ENCODE measurements around the gene CCDC12.

CCDC12 gene

DNA sequence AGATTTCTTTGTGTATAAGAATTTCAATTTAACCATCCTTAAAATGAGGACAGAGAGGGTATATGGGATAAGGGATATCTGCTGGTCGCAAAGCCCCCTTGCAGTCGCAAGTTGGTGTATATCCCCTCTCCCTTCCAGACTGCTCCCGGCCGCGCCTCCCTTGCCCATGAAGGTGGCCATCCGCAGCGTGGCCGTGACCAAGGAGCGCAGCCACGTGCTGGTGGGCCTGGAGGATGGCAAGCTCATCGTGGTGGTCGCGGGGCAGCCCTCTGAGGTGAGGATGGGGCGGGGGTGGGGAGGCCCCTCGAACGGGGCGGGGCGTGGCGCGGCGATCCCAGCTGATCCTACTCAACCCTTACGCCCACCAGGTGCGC, 32.3 kb upstream of the CCDC12 start:
- DNase-seq (ENCODE audit: low read depth), result no peak
- peak overlapping the region; percentile 54 for H3K4me3 ChIP-seq (ENCODE audit: low read depth, low read length)

GRCh38 chr3:47008234-47008796, 31.8 kb upstream of the CCDC12 start:
- no peak for DNase-seq (ENCODE audit: low read depth)
- H3K4me3 ChIP-seq (ENCODE audit: low read depth, low read length), result no peak overlapping the region

GRCh38 chr3:47007482-47008233, 31.1 kb upstream of the CCDC12 start:
- H3K4me3 ChIP-seq (ENCODE audit: low read depth, low read length), result no peak overlapping the region
- DNase-seq (ENCODE audit: low read depth), result no peak

DNA sequence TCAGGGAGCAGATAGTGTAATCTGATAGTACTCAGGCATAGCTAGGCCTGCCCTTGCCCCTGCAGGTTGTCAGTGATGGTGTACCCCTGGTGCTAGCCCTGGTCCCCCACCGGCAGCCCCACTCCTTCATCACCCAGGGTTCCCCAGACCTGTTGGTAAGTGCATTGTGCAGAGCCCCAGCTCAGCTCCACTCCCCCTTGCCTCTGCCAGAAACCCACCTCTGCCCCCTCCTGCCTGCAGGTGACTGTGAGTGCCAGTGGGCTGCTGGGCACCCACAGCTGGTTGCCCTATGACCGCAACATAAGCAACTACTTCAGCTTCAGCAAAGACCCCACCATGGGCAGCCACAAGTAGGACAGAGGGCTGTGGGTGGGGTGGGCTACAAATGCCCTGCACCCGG, 30.5 kb upstream of the CCDC12 start:
- DNase-seq (ENCODE audit: low read depth), result no peak
- no peak overlapping the region for H3K4me3 ChIP-seq (ENCODE audit: low read depth, low read length)

DNA sequence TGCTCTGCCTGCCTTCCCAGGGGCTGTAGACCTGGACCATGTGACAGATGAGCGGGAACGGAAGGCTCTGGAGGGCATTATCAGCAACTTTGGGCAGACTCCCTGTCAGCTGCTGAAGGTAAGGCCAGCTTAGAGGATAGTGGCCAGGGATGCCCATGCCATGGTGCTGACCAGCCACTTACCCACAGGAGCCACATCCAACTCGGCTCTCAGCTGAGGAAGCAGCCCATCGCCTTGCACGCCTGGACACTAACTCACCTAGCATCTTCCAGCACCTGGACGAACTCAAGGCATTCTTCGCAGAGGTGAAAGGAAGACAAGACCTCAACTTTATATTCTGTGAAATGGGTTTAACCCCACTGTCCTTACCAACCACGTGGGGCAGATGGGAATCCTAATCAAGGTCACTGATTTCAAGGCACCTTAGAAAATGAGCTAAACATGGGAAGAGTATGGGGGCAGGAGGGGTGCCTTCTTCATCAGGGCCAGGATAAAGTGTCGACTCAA, 29.7 kb upstream of the CCDC12 start:
- DNase-seq (ENCODE audit: low read depth), result no peak
- no peak overlapping the region for H3K4me3 ChIP-seq (ENCODE audit: low read depth, low read length)

GRCh38 chr3:47005212-47006144, 28.9 kb upstream of the CCDC12 start:
- DNase-seq (ENCODE audit: low read depth), result no peak
- no peak overlapping the region for H3K4me3 ChIP-seq (ENCODE audit: low read depth, low read length)

DNA sequence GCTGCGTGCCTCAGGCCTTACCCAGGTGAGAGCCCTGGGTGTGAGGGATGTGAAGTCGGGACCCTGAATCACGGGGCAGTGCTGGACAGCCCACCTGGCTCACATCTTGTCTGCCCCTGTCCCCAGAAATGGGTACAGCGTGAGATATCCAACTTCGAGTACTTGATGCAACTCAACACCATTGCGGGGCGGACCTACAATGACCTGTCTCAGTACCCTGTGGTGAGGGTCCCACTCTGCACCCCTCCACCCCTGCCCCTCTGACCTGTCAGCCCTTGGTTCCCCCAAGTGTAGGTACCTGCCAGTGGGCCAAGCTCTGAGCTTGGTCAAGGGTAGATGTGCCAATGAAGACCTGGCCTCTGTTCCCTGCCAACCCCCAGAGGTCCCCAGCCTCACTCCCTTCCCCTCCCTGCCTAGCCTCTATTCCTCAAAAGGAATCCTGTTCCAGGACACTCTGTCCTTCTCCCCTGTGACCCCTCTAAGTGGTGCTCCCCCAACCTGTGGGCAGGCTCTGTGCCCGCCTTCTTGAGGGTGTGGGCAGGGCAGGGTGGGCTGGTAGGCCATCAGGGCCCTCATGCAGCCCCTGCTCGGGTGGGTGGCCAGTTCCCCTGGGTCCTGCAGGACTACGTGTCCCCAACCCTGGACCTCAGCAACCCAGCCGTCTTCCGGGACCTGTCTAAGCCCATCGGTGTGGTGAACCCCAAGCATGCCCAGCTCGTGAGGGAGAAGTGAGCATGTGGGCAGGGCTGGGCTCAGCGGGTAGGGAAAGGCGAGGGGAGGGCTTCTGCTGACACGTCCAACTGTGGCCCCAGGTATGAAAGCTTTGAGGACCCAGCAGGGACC, 28.0 kb upstream of the CCDC12 start:
- no peak for DNase-seq (ENCODE audit: low read depth)
- H3K4me3 ChIP-seq (ENCODE audit: low read depth, low read length), result no peak overlapping the region

- DNase-seq (ENCODE audit: low read depth), result no peak
- no peak overlapping the region for H3K4me3 ChIP-seq (ENCODE audit: low read depth, low read length)
These were observed 27.2 kb upstream of the CCDC12 start for GRCh38 chr3:47003461-47004368.

DNA sequence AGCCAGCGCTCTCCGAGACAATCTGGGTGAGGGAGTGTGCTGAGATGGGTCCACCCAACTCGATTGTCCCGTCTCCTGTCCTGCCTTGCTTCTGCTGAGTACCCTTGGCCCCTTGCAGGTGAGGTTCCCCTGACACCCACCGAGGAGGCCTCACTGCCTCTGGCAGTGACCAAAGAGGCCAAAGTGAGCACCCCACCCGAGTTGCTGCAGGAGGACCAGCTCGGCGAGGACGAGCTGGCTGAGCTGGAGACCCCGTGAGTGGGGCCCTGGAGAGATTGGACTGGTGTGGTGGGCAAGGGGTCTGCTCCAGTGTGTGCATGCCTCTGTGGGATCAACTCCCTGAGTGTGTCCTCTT, 26.5 kb upstream of the CCDC12 start:
- H3K4me3 ChIP-seq (ENCODE audit: low read depth, low read length), result no peak overlapping the region
- no peak for DNase-seq (ENCODE audit: low read depth)

DNA sequence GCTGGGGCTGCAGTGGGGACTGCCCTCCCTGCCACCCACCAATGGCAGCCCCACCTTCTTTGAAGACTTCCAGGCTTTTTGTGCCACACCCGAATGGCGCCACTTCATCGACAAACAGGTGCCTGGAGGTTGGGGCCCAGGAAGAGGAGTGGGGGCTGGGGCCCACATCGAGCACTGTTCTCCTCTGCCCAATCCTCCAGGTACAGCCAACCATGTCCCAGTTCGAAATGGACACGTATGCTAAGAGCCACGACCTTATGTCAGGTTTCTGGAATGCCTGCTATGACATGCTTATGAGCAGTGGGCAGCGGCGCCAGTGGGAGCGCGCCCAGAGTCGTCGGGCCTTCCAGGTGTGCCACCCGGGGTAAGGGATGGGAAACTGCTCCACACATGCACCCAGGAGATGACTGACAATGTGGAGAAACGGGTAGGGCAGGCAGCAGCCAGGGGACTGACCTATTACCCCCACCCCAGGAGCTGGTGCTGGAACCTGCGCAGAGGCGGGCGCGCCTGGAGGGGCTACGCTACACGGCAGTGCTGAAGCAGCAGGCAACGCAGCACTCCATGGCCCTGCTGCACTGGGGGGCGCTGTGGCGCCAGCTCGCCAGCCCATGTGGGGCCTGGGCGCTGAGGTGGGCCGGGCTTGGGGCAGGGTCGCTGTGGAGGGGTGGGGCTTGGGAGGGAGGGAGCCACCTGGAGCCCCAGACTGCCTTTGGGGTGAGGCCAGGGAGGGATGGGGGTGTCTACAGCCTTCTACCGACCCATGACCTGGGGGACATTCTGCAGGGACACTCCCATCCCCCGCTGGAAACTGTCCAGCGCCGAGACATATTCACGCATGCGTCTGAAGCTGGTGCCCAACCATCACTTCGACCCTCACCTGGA, 25.9 kb upstream of the CCDC12 start:
- H3K4me3 ChIP-seq (ENCODE audit: low read depth, low read length), result no peak overlapping the region
- no peak for DNase-seq (ENCODE audit: low read depth)

- no peak overlapping the region for H3K4me3 ChIP-seq (ENCODE audit: low read depth, low read length)
- DNase-seq (ENCODE audit: low read depth), result no peak
These were observed 25.2 kb upstream of the CCDC12 start for GRCh38 chr3:47001731-47002170.

DNA sequence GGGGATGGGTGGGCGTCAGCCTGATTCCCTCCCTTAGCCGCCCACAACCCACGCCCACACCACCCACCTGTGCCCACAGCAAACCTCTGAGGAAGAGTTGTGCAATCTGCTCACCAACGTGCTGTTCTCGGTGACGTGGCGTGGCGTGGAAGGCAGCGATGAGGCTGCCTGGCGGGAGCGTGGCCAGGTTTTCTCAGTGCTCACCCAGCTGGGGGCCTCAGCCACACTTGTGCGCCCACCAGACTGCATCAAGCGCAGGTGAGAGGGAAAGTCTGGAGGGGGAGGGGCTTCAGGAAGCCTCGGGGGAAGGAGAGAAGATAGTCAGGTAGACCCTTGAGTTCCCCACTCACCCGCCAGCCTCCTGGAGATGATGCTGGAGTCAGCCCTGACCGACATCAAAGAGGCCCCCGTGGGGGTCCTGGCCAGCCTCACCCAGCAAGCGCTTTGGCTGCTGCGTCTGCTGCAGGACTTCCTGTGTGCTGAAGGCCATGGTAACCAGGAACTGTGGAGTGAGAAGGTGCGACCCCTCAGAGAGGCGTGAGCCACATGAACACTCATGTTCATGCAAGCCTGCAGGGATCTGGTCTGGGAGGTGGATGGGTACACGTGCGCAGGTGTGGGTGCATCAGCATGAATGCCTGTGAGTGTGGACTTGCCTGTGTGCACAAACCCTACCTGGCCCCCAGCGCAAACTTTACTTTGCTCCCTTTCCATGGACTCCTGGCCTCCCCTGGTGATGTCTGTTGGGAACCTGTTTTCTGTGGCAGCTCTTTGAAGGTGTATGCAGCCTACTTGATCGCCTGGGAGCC, 24.6 kb upstream of the CCDC12 start:
- no peak for DNase-seq (ENCODE audit: low read depth)
- no peak overlapping the region for H3K4me3 ChIP-seq (ENCODE audit: low read depth, low read length)

DNA sequence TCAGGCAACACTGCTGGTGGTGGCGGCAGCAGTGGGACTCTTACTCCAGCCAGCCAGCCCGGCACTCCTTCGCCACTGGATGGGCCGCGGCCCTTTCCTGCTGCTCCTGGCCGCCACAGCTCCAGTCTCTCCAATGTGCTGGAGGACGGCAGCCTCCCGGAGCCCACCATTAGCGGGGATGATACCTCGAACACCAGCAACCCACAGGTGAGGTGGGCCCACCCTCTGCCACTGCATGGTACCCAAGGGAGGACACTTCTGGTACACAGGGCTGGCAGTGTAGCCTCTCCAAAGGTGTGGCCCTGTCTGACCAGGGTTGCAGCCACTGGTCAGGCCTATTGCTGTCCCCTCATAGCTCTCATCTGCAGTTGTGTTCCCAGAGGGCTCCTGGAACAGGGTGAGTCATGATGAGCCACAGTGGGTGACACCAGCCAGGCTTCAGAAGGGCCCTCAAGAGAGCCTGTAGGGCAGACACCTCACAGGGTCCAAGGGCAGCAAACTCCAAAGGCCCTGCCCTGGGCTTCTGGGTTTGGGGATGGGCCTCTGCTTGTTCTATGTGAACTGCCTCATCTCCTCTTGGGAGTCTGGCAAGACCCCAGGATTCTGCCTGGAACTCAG, 23.8 kb upstream of the CCDC12 start:
- no peak overlapping the region for H3K4me3 ChIP-seq (ENCODE audit: low read depth, low read length)
- no peak for DNase-seq (ENCODE audit: low read depth)

DNA sequence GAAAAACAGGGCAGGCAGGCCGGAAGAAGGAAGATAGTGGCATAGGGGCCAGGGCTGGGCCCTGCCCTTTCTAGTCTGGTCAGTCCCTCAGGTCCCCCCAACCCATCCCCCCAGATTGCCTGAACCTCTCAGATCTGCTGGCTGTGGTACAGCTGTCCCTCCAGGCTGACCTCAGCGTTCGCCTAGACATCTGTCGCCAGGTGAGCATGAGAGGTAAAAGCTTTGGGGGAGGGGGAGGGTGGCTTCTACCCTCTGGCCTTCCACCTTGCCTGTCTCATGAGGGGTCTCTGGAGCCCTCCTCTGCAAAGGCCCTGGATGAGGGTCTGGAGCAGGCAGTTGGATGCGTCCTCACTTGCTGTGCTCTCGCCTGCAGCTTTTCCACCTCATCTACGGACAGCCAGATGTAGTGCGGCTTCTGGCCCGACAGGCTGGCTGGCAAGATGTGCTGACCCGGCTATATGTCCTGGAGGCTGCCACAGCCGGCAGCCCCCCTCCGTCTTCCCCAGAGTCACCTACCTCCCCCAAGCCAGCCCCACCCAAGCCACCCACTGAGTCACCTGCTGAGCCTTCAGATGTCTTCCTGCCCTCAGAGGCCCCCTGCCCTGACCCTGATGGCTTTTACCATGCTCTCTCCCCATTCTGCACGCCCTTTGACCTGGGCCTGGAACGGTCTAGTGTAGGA, 23.1 kb upstream of the CCDC12 start:
- no peak for DNase-seq (ENCODE audit: low read depth)
- H3K4me3 ChIP-seq (ENCODE audit: low read depth, low read length), result no peak overlapping the region

- DNase-seq (ENCODE audit: low read depth), result no peak
- no peak overlapping the region for H3K4me3 ChIP-seq (ENCODE audit: low read depth, low read length)
These were observed 22.4 kb upstream of the CCDC12 start for GRCh38 chr3:46998852-46999515.
